Measurements from ENCODE around the gene YY1. TPM values are rescaled to one million over a fixed set of nuclear protein-coding genes. Genes with fewer than 3 reads are reported as not detected.

YY1 gene
- total RNA-seq, 4 donors from 2014 or later, result 39.3 to 48.7 (median 43.7) TPM

- Histone ChIP-seq H3K4me3 (no peak overlapping the region), H3K27me3 (no peaks in the 10 kb centered on the region), H3K36me3 (no peaks in the 10 kb centered on the region), H3K4me1 (peaks cover 0 to 5% of the 10 kb centered on the region in 2 donors), H3K27ac (no peak overlapping the region), H3K9me3 (no peaks in the 10 kb centered on the region)
- TF ChIP-seq POLR2A (IDR thresholded peaks at IDR 0.05), result no peak
- no peak for TF ChIP-seq CTCF (IDR thresholded peaks at IDR 0.05 in 4 of 5, conservative IDR thresholded peaks at IDR 0.05 in 1 of 5)
- in situ Hi-C loops (cut with MboI; ENCODE audit: low sequenced_read_pairs in 4 of 4), result no loop called here
- ATAC-seq (no peak), DNase-seq (no peak)
- intact Hi-C loops (cut with DNase I; ENCODE audit: low total_unique reads), result no loop called here
Measured at GRCh38 chr14:100321473-100322137, 82.7 kb downstream of the YY1 start.

GRCh38 chr14:100322138-100322957, 83.4 kb downstream of the YY1 start:
- DNase-seq (no peak), ATAC-seq (no peak)
- Histone ChIP-seq H3K9me3 (no peaks in the 10 kb centered on the region), H3K4me1 (peaks cover 0 to 5% of the 10 kb centered on the region in 2 donors), H3K4me3 (no peak overlapping the region), H3K27me3 (no peaks in the 10 kb centered on the region), H3K36me3 (no peaks in the 10 kb centered on the region), H3K27ac (no peak overlapping the region)
- TF ChIP-seq CTCF (IDR thresholded peaks at IDR 0.05 in 4 of 5, conservative IDR thresholded peaks at IDR 0.05 in 1 of 5) (no peak), POLR2A (IDR thresholded peaks at IDR 0.05) (no peak)
- intact Hi-C loops (cut with DNase I; ENCODE audit: low total_unique reads) (no loop called here), in situ Hi-C loops (cut with MboI; ENCODE audit: low sequenced_read_pairs in 4 of 4) (no loop called here)

GRCh38 chr14:100323121-100323941, 84.4 kb downstream of the YY1 start, which contains the start of gene SLC25A47:
Gene SLC25A47, plus strand, starts transcription at chr14:100323339. Its CDS starts 76 bp downstream, at chr14:100323415.
- no peaks in the 10 kb centered on the region for H3K36me3 ChIP-seq
- ATAC-seq (no peak), DNase-seq (no peak)
- in situ Hi-C loops (cut with MboI; ENCODE audit: low sequenced_read_pairs in 4 of 4), result no loop called here
- intact Hi-C loops (cut with DNase I; ENCODE audit: low total_unique reads), result no loop called here
- TF ChIP-seq POLR2A (IDR thresholded peaks at IDR 0.05) (no peak), CTCF (IDR thresholded peaks at IDR 0.05 in 4 of 5, conservative IDR thresholded peaks at IDR 0.05 in 1 of 5) (no peak)
- no peak within 1 kb of the TSS for H3K4me3 ChIP-seq
- no peaks in the 10 kb centered on the region for H3K27me3 ChIP-seq
- no peak within 1 kb of the TSS for H3K27ac ChIP-seq
- no peaks in the 10 kb centered on the region for H3K9me3 ChIP-seq
- no peaks in the 10 kb centered on the region for H3K4me1 ChIP-seq

GRCh38 chr14:100323942-100324307, 85.0 kb downstream of the YY1 start:
- in situ Hi-C loops (cut with MboI; ENCODE audit: low sequenced_read_pairs in 4 of 4), result no loop called here
- TF ChIP-seq POLR2A (IDR thresholded peaks at IDR 0.05) (no peak), CTCF (IDR thresholded peaks at IDR 0.05 in 4 of 5, conservative IDR thresholded peaks at IDR 0.05 in 1 of 5) (no peak)
- H3K9me3 ChIP-seq, result no peaks in the 10 kb centered on the region

More at GRCh38 chr14:100323942-100324307, 85.0 kb downstream of the YY1 start:
- intact Hi-C loops (cut with DNase I; ENCODE audit: low total_unique reads), result no loop called here
- H3K4me1 ChIP-seq, result no peaks in the 10 kb centered on the region
- H3K36me3 ChIP-seq, result no peaks in the 10 kb centered on the region
- ATAC-seq (no peak), DNase-seq (no peak)
- H3K27me3 ChIP-seq, result no peaks in the 10 kb centered on the region
- no peak overlapping the region for H3K27ac ChIP-seq
- H3K4me3 ChIP-seq, result no peak overlapping the region
